HG03095 (cell line): ENCODE data around the gene GMIP.
"Not testable (repeated sequence)": the region's sequence is repeated elsewhere in the genome, so short reads cannot be mapped to it uniquely, and the experiment has no call there.

Source experiments
- ATAC-seq: cut with Tn5 transposase; IDR thresholded peaks from one replicate; pipeline ENCODE4 v1.9.1; 2021; ENCODE audit warnings: moderate library complexity; ENCODE audit not compliant: unreplicated experiment

Gene GMIP

DNA sequence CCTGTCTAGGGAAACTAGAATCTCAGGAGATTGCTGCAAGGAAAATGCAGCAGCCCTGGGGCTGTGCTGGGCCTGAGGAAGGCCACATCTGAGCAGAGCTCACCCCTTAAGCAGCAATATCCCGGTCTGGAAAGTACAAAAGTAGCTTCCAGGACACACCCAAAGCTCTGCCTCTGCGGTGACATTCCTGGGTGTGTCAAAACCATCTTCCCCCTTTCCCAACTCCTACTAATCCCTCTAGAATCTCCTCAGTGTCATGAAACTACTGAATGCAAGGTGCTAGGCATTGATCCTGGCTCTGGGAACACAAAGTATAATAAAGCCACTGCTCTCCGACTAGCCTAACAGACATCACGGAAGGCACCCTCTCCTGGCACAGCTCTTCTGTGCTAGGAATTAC lies 30.0 kb downstream of the GMIP start:
- no peak for ATAC-seq

- ATAC-seq: no peak
Observed at GRCh38 chr19:19610376-19611202, 32.9 kb downstream of the GMIP start.

DNA sequence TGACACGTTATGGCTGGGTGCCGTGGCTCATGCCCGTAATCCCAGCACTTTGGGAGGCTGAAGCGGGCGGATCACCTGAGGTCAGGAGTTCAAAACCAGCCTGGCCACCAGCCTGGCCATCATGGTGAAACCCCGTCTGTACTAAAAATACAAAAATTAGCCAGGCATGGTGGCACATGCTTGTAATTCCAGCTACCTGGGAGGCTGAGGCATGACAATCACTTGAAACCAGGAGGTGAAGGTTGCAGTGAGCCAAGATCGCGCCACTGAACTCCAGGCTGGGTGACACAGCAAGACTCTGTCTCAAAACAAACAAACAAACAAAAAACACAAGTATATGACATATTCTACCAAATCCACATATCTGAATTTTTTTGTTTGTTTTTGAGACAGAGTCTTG lies 36.8 kb downstream of the GMIP start:
- ATAC-seq: not testable (repeated sequence)

DNA sequence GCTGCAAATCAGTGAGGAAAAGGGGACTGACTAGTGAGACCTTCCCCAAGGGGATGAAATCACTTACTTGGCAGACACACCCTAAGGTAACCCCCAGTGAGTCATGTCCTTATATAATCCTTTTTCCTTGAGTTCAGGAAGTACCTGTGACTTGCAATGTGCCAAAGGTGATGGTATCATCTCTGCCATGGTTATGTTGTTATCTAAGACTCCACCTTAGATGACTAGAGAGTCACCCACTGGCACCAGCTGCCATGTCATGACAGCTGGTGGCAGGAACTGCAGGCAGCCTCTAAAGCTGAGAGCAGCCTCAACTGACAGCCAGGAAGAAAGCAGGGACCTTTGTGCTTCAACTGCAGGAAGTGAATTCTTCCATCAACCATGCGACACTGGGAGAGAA lies 37.4 kb downstream of the GMIP start:
- ATAC-seq: no peak

DNA sequence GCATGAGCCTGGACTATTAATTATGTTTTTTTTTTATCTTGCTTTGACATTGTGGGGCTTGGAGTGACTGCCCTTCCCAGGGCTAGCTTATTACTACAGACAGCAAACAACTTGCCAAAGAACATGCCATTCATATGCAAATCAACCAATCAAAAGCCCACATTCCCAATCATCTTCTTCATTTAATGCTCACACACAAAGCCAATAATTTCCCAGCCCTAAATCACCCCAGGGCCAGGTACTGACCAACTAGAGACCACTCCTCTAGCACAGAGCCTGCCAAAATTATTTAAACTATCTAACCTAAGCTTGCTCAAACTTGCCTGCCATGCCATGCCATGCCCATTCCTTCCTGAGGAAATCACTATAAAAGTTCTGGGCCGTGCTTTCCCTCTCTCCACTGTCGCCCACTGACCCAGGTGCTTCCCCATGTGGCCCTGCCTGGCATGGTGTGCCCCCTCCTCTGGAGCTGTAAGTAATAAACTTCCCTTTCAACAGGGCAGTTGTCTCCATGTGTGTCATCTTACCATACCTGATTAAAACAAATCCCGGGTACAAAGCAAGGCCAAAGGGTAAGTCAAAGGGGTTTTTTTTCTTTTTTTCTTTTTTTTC lies 40.6 kb downstream of the GMIP start:
- ATAC-seq: no peak

GRCh38 chr19:19602136-19602712 lies 41.2 kb downstream of the GMIP start:
- ATAC-seq: no peak

- no peak for ATAC-seq
Observed at GRCh38 chr19:19600793-19601330, 42.6 kb downstream of the GMIP start.

DNA sequence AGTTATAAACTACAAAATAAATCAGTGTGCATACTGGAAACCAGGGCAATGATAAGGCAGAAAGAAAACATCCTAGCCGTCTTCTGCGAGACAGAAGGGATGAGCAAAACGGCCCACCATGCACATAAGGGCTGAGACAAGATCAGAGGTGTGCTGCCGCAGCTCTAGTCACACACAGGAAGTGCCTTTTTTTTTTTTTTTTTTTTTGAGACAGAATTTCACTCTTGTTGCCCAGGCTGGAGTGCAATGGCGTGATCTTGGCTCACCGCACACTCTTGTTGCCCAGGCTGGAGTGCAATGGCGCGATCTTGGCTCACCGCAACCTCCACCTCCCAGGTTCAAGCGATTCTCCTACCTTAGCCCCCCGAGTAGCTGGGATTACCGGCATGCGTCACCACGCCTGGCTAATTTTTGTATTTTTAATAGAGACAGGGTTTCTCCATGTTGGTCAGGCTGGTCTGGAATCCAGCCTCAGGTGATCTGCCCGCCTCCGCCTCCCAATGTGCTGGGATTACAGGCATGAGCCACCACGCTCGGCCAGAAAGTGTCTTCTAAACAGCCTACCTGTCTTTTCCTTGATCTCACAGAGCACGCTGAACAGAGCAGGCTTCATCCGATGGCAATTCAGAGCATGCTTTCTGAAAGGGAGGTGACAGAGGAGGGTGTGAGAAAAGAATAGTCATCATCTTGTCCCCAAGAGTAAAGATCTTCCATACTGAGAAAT lies 44.6 kb downstream of the GMIP start:
- ATAC-seq: not testable (repeated sequence)

DNA sequence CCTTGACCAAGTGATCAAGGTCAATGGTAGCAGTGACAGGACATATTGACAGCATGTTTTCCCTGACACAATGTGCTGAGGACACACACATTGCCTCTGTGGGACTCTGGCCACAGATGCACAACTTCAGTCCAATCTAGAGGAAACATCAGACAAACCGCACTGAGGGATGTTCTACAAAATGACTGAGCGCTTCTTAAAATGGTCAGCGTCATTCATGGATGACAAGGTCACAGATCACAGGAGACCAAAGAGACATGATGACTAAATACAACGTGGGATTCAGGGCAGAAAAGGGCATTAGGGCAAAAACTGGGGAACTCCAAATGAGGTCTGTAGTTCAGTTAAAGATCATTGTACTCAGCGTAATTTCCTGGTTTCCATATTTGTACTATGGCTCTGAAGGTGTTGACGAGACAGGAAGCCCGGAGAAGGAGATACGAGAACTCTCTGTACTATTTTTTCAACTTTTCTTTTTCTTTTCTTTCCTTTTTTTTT lies 45.6 kb downstream of the GMIP start:
- peak; percentile 56 for ATAC-seq

DNA sequence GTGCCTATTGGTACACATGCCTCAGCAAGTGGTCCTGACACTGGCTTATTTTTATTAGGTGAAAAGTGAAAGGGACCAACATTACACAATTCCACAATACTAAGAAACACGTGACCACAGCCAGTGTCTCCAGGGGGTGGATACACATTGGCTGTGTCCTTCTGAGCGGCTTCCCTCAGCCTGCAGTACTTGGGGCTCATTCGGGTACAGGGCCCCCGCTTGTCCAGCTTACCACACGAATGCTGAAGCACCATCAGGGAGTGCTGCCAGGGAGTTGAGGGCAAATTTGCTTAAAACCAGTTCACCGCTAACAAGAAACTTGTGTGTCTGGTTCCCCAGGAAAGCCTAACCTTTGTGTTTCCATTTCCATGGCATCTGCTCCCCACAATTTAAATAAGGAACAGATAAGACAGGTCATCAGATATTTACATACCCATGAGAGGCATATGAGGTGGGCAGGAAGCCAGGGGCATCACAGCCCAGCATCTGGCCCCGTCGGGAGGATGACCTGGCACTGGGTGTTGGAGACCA lies 48.2 kb downstream of the GMIP start:
- ATAC-seq: no peak

DNA sequence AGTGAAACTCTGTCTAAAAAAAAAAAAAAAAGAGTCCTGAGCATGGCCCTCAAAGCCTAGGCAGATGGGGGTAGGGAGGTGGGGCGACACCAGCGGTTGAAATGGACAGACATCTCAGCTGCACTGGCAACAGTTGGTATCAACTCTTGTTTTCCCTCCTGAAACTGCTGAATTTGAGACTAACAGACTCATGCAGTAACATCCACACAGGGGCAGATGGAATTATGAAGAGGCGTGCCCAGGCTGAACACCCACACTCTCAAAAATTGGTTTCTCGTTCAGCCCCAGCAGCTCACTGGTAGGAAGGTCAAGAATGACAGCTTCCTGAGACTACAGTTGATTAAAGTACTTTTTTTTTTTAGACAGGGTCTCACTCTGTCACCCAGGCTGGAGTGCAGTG lies 49.1 kb downstream of the GMIP start:
- ATAC-seq: no peak

DNA sequence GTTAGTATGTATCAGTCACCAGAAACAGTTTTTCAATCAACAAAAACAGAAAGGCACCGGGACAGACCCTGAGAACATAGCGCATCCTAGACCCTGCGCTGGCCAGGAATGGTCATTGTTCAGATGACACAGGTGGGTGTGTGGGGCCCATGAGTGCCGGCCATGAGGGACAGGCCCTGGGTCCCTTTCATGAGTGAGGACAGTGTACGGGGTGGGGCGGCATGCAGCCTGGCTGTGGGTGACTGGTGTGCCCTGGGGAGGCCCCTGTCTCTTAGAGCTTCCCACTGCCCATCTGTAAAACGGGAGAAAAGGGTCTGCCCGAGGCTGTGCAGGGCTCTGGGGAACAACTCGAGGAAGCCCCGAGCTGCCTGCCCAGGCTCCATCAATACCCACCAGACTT lies 50.8 kb downstream of the GMIP start:
- ATAC-seq: no peak

- ATAC-seq: peak; percentile 54
Observed at GRCh38 chr19:19591133-19591825, 52.2 kb downstream of the GMIP start.

DNA sequence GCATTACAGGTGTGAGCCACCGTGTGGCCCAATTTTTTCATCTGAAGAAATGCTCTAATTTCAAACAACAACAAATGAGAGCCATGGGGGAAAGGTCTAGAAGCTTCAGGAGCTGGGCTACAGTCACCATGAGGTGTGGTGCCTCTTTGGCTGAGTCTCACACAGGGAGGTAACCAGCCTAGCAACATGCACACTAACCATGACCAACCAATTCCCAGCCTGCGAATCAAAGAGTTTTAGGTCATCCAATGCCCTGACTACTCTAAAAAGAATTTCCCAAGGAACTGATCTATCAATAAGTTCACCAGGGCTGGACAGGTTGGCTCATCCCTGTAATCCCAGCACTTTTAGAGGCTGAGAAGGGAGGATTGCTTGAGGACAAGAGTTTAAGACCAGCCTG lies 54.9 kb downstream of the GMIP start:
- no peak for ATAC-seq

DNA sequence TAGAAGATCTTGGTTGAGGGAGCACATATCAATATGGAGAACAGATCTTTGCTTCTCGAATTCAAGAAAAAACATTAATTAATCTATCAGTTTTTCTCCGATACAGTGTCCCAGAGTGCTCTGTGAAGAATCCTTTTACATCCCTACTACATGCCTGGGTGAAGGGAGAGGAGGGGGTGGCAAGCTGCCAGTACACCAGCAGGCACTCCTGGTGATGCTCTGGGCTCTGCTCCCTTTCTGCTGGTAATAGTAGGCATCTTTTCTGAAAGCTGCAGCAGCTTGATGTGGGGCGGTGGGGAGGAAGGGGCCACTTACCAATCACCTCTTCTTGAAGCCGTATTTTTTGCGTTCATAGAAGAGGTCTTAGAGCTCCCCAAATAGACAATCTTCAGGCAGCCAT lies 55.7 kb downstream of the GMIP start:
- ATAC-seq: no peak

GRCh38 chr19:19584356-19584755 lies 59.1 kb downstream of the GMIP start:
- ATAC-seq: no peak

- no peak for ATAC-seq
Observed at GRCh38 chr19:19582471-19582870, 61.0 kb downstream of the GMIP start.

- no peak for ATAC-seq
Observed at GRCh38 chr19:19581391-19581790, 62.1 kb downstream of the GMIP start.

DNA sequence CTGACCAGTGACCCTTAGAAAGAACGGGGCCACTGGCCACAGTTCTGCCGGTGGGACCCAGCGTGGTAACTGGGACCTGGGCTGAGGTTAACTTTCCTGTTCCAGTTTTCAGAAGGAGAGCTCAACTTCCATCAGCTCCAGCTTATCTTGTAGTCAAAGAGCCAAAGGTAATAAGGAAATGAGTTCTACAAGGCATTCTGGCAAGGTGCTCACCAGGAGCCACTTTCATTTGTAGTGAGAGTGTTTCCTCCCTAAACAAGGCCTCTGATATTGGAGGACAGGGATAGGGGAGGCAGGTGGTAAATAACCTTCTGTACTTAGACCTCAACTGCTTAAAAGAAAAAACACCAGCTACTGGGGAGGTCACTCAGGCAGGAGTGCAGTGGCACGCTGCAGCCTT lies 63.0 kb downstream of the GMIP start:
- no peak for ATAC-seq
